Keratinocyte (primary cell): Measurements from ENCODE around the gene SCFD2. TPM values are rescaled to one million over a fixed set of nuclear protein-coding genes. Genes with fewer than 3 reads are reported as not detected.

Experiments used
- DNase-seq: peaks from one replicate; pipeline ENCODE4 v3.0.0-alpha.2; 2011; ENCODE audit warnings: low read depth, missing footprints, low spot score
- FAIRE-seq: peaks from 2 replicates; lab custom pipeline; 2011; peaks lifted over from hg19 to GRCh38; lab: Jason Lieb, UNC
- H2AFZ ChIP-seq: 2 replicates; pipeline ENCODE4 v1.6.0; 2012; ENCODE audit warnings: low read length, control low read depth, inconsistent platforms; ENCODE audit not compliant: control insufficient read depth
- H3K27ac ChIP-seq: 2 replicates; pipeline ENCODE4 v1.5.1; 2011; ENCODE audit warnings: low read length; ENCODE audit not compliant: control insufficient read depth, insufficient read depth
- H3K27me3 ChIP-seq: 3 replicates; pipeline ENCODE4 v1.6.0; 2011; ENCODE audit warnings: low read length; ENCODE audit not compliant: control insufficient read depth, insufficient read depth; ENCODE audit errors: extremely low read depth
- H3K36me3 ChIP-seq, 2 experiments: 2 replicates in 1 of 2; 3 replicates in 1 of 2; pipeline ENCODE4 v1.5.1; 2011; ENCODE audit warnings: low read length in 2 of 2, mild to moderate bottlenecking in 1 of 2; ENCODE audit not compliant: control insufficient read depth in 2 of 2, insufficient read depth in 2 of 2; ENCODE audit errors: extremely low read depth in 1 of 2
- H3K4me1 ChIP-seq: 3 replicates; pipeline ENCODE4 v1.5.1; 2011; ENCODE audit warnings: low read length; ENCODE audit not compliant: control insufficient read depth, insufficient read depth; ENCODE audit errors: extremely low read depth
- H3K4me2 ChIP-seq: 3 replicates; pipeline ENCODE4 v1.6.0; 2011; ENCODE audit warnings: low read depth, low read length; ENCODE audit not compliant: control insufficient read depth, insufficient read depth; ENCODE audit errors: extremely low read depth
- H3K4me3 ChIP-seq, 3 experiments: fragments of 200-600 bp in 1 of 3; sonication (generic) in 1 of 3; 2 replicates in 2 of 3; 3 replicates in 1 of 3; pipeline ENCODE4 v1.5.1; 2011 to 2016; ENCODE audit warnings: low read length in 3 of 3, mild to moderate bottlenecking in 3 of 3, control low read depth in 2 of 3, inconsistent platforms in 1 of 3, low read depth in 1 of 3, mixed read lengths in 1 of 3, mixed run types in 1 of 3, moderate library complexity in 1 of 3; ENCODE audit not compliant: control insufficient read depth in 2 of 3, insufficient read depth in 2 of 3; ENCODE audit errors: extremely low read depth in 1 of 3
- H3K79me2 ChIP-seq: 2 replicates; pipeline ENCODE4 v1.6.0; 2012; ENCODE audit warnings: low read length; ENCODE audit not compliant: control insufficient read depth, insufficient read depth
- H3K9ac ChIP-seq: 3 replicates; pipeline ENCODE4 v1.6.0; 2011; ENCODE audit warnings: low read length; ENCODE audit not compliant: control insufficient read depth, insufficient read depth; ENCODE audit errors: extremely low read depth
- H3K9me1 ChIP-seq: 3 replicates; pipeline ENCODE4 v1.6.0; 2011; ENCODE audit warnings: low read length; ENCODE audit not compliant: control insufficient read depth, insufficient read depth; ENCODE audit errors: extremely low read depth
- H3K9me3 ChIP-seq: 2 replicates; pipeline ENCODE4 v1.5.1; 2012; ENCODE audit warnings: low read depth, low read length; ENCODE audit not compliant: control insufficient read depth
- H4K20me1 ChIP-seq: 3 replicates; pipeline ENCODE4 v1.6.0; 2011; ENCODE audit warnings: low read length; ENCODE audit not compliant: control insufficient read depth, insufficient read depth; ENCODE audit errors: extremely low read depth
- CTCF ChIP-seq, 3 experiments: IDR thresholded peaks in 1 of 3; conservative IDR thresholded peaks in 1 of 3; optimal IDR thresholded peaks in 1 of 3; 2 replicates in 2 of 3; 3 replicates in 1 of 3; pipeline versions ENCODE3 to v1.5.1; 2011; ENCODE audit warnings: low read length in 3 of 3, mild to moderate bottlenecking in 3 of 3, moderate library complexity in 2 of 3, control low read depth in 1 of 3, inconsistent platforms in 1 of 3; ENCODE audit not compliant: insufficient read depth in 2 of 3; ENCODE audit errors: extremely low read depth in 1 of 3
- EZH2 ChIP-seq: IDR thresholded peaks from one replicate; pipeline ENCODE4 v1.6.1; 2012; ENCODE audit warnings: inconsistent platforms, mild to moderate bottlenecking, low read length, moderate library complexity
- dilution Hi-C: fragments of 300-500 bp; cut with MboI; formaldehyde crosslinking; loops from one replicate; pipeline ENCODE4 v1.7.0; 2020; ENCODE audit warnings: low sequenced_read_pairs; ENCODE audit not compliant: extremely low pct_ligation_motif_present
- polyA plus RNA-seq, 5 experiments: library from polyadenylated mRNA; depleted of rRNA in 3 of 5; stranded (reverse) in 3 of 5; stranded (forward) in 1 of 5; unstranded in 1 of 5; fragments of >200 nt; gene quantifications; 1 replicate in 1 of 5; 2 replicates in 3 of 5; 3 replicates in 1 of 5; pipeline versions ENCODE4 v1.2.1 to v1.2.3, GENCODE V29; 2011 to 2012; ENCODE audit warnings: missing spikeins in 2 of 5, low read depth in 1 of 5, low replicate concordance in 1 of 5

The SCFD2 gene
- polyA plus RNA-seq, 1 donor (not counting 4 experiments of a cell fraction or from before 2014, with no cell fraction given) = 13.9 TPM

GRCh38 chr4:53016099-53016820, 349.6 kb downstream of the SCFD2 start:
- H3K4me2 ChIP-seq = no peak overlapping the region

GRCh38 chr4:53015681-53016080, 350.2 kb downstream of the SCFD2 start:
- Histone ChIP-seq H3K4me1 (no peaks in the 10 kb centered on the region), H3K36me3 (no peaks in the 10 kb centered on the region), H4K20me1 (no peaks in the 10 kb centered on the region), H3K9ac (no peak overlapping the region), H3K9me3 (no peaks in the 10 kb centered on the region), H3K4me3 (no peak overlapping the region), H3K9me1 (no peaks in the 10 kb centered on the region), H3K4me2 (no peak overlapping the region), H3K27ac (no peak overlapping the region), H3K79me2 (no peaks in the 10 kb centered on the region), H2AFZ (no peak overlapping the region), H3K27me3 (no peaks in the 10 kb centered on the region)
- no peak for FAIRE-seq
- peak in 2 of 3 experiments; percentile 32 to 42 for TF ChIP-seq CTCF (optimal IDR thresholded peaks at IDR 0.05 in 1 of 3, IDR thresholded peaks at IDR 0.05 in 1 of 3, conservative IDR thresholded peaks at IDR 0.05 in 1 of 3; ENCODE audit: extremely low read depth in 1 of 3, insufficient read depth in 2 of 3, low read length in 3 of 3)
- TF ChIP-seq EZH2 = no peak
- no peak for DNase-seq
- dilution Hi-C loops = no loop called here

More at GRCh38 chr4:53016099-53016820, 349.6 kb downstream of the SCFD2 start:
- dilution Hi-C loops = no loop called here
- Histone ChIP-seq H3K4me3 (no peak overlapping the region), H3K27me3 (no peaks in the 10 kb centered on the region), H3K27ac (no peak overlapping the region), H3K9me3 (no peaks in the 10 kb centered on the region), H4K20me1 (no peaks in the 10 kb centered on the region), H2AFZ (no peak overlapping the region), H3K9me1 (no peaks in the 10 kb centered on the region), H3K79me2 (no peaks in the 10 kb centered on the region), H3K36me3 (no peaks in the 10 kb centered on the region), H3K4me1 (no peaks in the 10 kb centered on the region), H3K9ac (no peak overlapping the region)
- FAIRE-seq (no peak), DNase-seq (no peak)
- no peak for TF ChIP-seq CTCF (optimal IDR thresholded peaks at IDR 0.05 in 1 of 3, IDR thresholded peaks at IDR 0.05 in 1 of 3, conservative IDR thresholded peaks at IDR 0.05 in 1 of 3; ENCODE audit: extremely low read depth in 1 of 3, insufficient read depth in 2 of 3, low read length in 3 of 3)
- no peak for TF ChIP-seq EZH2
